ENCODE results near the gene SPSB4. TPM values are rescaled to one million over a fixed set of nuclear protein-coding genes. Genes with fewer than 3 reads are reported as not detected.

The SPSB4 gene
- total RNA-seq, 1 donor from 2014 or later: 0.58 TPM

DNA sequence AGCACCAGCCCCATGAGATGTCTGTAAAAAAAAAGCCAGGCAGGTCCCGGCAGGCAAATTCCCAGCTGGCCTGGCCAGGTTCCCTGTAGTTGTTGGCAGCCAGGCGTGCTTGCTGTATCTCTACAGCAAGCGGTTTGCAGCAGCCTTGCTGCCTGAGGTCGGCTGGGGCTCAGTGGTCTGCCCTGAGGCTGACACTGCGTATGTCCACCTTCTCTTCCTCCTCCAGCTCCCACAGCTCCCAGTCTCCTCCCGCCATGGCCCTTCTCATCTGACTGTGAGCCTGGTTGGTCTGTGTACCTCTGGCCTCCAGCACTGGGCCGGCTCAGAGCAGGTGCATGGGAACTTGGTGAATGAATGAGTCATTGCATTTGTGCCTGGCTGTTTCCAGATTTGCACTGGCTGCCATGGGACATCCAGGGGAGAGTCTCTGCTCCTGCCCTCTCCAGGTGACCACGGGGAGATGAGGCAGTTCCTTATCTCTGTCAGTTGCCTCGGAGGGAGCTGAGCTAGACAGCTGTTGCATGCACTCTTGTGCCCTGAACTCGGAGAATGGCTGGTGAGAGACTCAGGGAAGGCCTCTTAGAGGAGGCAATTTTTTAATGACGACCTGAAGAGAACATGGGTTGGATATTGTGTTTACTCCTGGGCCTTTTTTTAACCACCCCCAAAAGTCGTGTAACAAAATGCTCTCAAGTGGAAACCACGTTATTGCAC is 43.0 kb downstream of the SPSB4 start:
- no peak for DNase-seq (ENCODE audit: low read depth)
- TF ChIP-seq, protein P1, sequence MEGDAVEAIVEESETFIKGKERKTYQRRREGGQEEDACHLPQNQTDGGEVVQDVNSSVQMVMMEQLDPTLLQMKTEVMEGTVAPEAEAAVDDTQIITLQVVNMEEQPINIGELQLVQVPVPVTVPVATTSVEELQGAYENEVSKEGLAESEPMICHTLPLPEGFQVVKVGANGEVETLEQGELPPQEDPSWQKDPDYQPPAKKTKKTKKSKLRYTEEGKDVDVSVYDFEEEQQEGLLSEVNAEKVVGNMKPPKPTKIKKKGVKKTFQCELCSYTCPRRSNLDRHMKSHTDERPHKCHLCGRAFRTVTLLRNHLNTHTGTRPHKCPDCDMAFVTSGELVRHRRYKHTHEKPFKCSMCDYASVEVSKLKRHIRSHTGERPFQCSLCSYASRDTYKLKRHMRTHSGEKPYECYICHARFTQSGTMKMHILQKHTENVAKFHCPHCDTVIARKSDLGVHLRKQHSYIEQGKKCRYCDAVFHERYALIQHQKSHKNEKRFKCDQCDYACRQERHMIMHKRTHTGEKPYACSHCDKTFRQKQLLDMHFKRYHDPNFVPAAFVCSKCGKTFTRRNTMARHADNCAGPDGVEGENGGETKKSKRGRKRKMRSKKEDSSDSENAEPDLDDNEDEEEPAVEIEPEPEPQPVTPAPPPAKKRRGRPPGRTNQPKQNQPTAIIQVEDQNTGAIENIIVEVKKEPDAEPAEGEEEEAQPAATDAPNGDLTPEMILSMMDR (conservative IDR thresholded peaks at IDR 0.05; ENCODE audit: low read depth, low read length): no peak
- no peak overlapping the region for H3K4me3 ChIP-seq (ENCODE audit: low read depth, low read length)

DNA sequence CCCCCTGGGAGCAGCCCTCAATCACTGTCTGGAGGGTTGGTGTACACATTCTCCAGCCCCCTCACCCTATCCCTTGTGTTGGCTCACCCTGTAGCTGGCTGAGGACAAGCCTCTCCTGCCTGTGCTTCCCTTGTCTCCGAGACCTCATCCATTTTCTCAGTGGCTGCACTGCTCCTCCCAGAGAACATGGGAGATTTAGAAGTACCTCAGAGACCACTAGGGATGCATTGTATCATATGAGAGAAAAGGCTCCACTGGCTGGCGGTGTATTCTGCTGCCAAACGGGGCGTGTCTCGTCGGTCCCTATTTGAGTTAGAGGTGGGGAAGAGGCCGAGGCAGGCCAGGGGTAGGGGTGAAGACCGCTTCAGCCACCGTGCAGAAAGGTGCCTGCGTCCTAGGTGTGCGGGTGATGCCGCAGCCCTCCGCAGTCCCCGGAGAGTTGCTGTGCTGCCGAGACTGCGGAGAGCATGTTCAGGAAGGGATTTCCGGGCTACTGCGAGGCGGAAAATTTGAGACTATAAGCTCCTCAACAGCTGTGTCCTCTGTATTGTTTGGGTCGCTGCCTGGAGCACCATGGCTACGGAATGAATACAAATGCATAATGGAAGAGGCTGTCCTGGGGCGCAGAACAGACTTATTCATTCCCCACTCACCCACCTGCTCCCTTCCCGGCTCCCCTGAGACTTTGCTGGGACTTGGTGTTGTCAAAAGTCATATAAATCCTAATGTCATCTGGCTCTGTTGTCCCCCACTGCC is 43.8 kb downstream of the SPSB4 start:
- DNase-seq (ENCODE audit: low read depth): no peak
- no peak overlapping the region for H3K4me3 ChIP-seq (ENCODE audit: low read depth, low read length)
- TF ChIP-seq, protein P1 (conservative IDR thresholded peaks at IDR 0.05; ENCODE audit: low read depth, low read length): no peak

DNA sequence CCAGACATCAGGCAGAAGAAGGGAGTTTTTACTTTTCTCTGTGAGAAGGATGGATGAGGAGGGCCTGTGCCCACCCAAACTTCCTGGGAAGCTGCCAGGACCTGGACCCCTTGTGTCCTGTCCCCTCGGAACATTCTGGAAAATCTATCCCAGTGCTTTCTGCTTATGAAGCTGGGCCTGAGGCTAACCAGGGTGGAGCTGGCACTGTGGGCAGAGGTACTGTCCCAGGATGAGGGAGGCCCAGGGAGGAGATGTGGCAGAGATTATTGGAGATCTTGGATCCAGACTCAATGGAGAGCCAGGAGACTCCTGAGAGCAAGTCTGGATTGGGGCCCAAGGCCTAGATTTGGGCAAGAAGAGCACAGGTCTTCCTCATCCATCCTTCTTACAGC is 44.4 kb downstream of the SPSB4 start:
- TF ChIP-seq, protein P1 (conservative IDR thresholded peaks at IDR 0.05; ENCODE audit: low read depth, low read length): no peak
- H3K4me3 ChIP-seq (ENCODE audit: low read depth, low read length): no peak overlapping the region
- no peak for DNase-seq (ENCODE audit: low read depth)

GRCh38 chr3:141096164-141096563 is 45.0 kb downstream of the SPSB4 start:
- DNase-seq (ENCODE audit: low read depth): no peak
- TF ChIP-seq, protein P1 (conservative IDR thresholded peaks at IDR 0.05; ENCODE audit: low read depth, low read length): no peak
- H3K4me3 ChIP-seq (ENCODE audit: low read depth, low read length): no peak overlapping the region

DNA sequence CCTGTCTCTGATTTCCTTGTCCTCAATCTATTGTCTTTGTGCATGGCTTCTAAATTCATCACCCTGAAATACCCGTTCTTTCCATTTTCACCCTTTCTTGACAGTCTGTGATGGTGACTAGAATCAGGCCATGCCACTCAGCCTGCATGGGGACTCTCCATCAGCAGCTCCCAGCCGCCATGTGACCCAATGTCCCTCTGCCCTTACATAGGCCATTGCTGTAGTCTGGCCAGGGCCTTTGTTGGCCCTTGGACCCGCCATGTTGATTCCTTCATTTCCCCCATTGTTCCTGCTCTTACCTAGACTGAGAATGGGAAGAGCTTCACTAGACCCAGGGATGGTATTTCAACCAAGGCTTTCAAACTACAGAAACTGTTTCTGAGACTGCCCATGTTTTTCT is 45.8 kb downstream of the SPSB4 start:
- DNase-seq (ENCODE audit: low read depth): no peak
- H3K4me3 ChIP-seq (ENCODE audit: low read depth, low read length): no peak overlapping the region
- TF ChIP-seq, protein P1 (conservative IDR thresholded peaks at IDR 0.05; ENCODE audit: low read depth, low read length): no peak

GRCh38 chr3:141100112-141100511 is 49.0 kb downstream of the SPSB4 start:
- H3K4me3 ChIP-seq (ENCODE audit: low read depth, low read length): no peak overlapping the region
- DNase-seq (ENCODE audit: low read depth): no peak
- TF ChIP-seq, protein P1 (conservative IDR thresholded peaks at IDR 0.05; ENCODE audit: low read depth, low read length): no peak

All from epithelial cell of proximal tubule (primary cell).